HepG2 (cell line): ENCODE measurements around the gene COQ5. TPM values are rescaled to one million over a fixed set of nuclear protein-coding genes. Genes with fewer than 3 reads are reported as not detected.

Source experiments
- HIVEP1 ChIP-seq: sonication (generic); formaldehyde crosslinking; IDR thresholded peaks from 2 replicates; pipeline ENCODE4 v1.4.0; 2020; ENCODE audit warnings: mild to moderate bottlenecking, missing genetic modification reagents
- HNRNPLL ChIP-seq: fragments of 200-400 bp; formaldehyde crosslinking; IDR thresholded peaks from 2 replicates; pipeline ENCODE4 v1.6.1; 2017; ENCODE audit warnings: mild to moderate bottlenecking, low read depth, low read length; ENCODE audit not compliant: poor library complexity, severe bottlenecking
- NBN ChIP-seq: fragments of 450-650 bp; conservative IDR thresholded peaks from 2 replicates; pipeline ENCODE4 v1.6.1; 2017
- NR2F2 ChIP-seq: IDR thresholded peaks from 2 replicates; pipeline ENCODE4 v1.6.1; 2012; ENCODE audit warnings: low read depth, inconsistent platforms, borderline replicate concordance
- PAX8 ChIP-seq: sonication (generic); formaldehyde crosslinking; IDR thresholded peaks from 2 replicates; pipeline ENCODE4 v1.8.0; 2022; ENCODE audit warnings: mild to moderate bottlenecking, missing genetic modification reagents, borderline replicate concordance
- RXRA ChIP-seq: sonication (generic); formaldehyde crosslinking; IDR thresholded peaks from 2 replicates; pipeline ENCODE4 v1.5.1; 2020; ENCODE audit warnings: missing genetic modification reagents
- RXRB ChIP-seq: IDR thresholded peaks from 2 replicates; pipeline ENCODE4 v1.6.1; 2016; ENCODE audit warnings: borderline replicate concordance, missing genetic modification reagents, missing compliant biosample characterization
- ZIK1 ChIP-seq: sonication (generic); formaldehyde crosslinking; IDR thresholded peaks from 2 replicates; pipeline ENCODE4 v1.5.0; 2020; ENCODE audit warnings: mild to moderate bottlenecking, low read depth, missing genetic modification reagents, borderline replicate concordance
- ZNF225 ChIP-seq: sonication (generic); formaldehyde crosslinking; IDR thresholded peaks from 2 replicates; pipeline ENCODE4 v1.4.0; 2020; ENCODE audit warnings: mild to moderate bottlenecking, missing genetic modification reagents
- ZNF576 ChIP-seq: sonication (generic); formaldehyde crosslinking; IDR thresholded peaks from 2 replicates; pipeline ENCODE4 v1.4.0; 2020; ENCODE audit warnings: mild to moderate bottlenecking, missing genetic modification reagents
- ZNF598 ChIP-seq: sonication (generic); formaldehyde crosslinking; IDR thresholded peaks from 2 replicates; pipeline ENCODE4 v1.5.1; 2020; ENCODE audit warnings: mild to moderate bottlenecking, missing genetic modification reagents, borderline replicate concordance
- ZNF609 ChIP-seq: sonication (generic); formaldehyde crosslinking; IDR thresholded peaks from 2 replicates; pipeline ENCODE4 v1.4.0; 2020; ENCODE audit warnings: mild to moderate bottlenecking, missing genetic modification reagents, borderline replicate concordance
- ZNF776 ChIP-seq: sonication (generic); formaldehyde crosslinking; IDR thresholded peaks from 2 replicates; pipeline ENCODE4 v1.4.0; 2020; ENCODE audit warnings: mild to moderate bottlenecking, missing genetic modification reagents
- polyA plus RNA-seq, 8 experiments: library from polyadenylated mRNA; depleted of rRNA in 3 of 8; stranded (reverse) in 7 of 8; unstranded in 1 of 8; fragments of >200 nt; fragmentation: Illumina TruSeq in 4 of 8; extraction: Trizol in 4 of 8; gene quantifications; 2 replicates each; pipeline versions ENCODE4 v1.2.1 to v1.2.3, GENCODE V29; 2011 to 2016; ENCODE audit warnings: low read depth in 4 of 8, missing spikeins in 1 of 8, mixed read lengths in 1 of 8; ENCODE audit not compliant: insufficient read depth in 1 of 8
- total RNA-seq, 5 experiments: library from RNA; depleted of rRNA; stranded (reverse); fragments of >200 nt; fragmentation: Illumina TruSeq; extraction: Trizol; gene quantifications; 2 replicates each; pipeline ENCODE4 v1.2.3, GENCODE V29; 2016; ENCODE audit warnings: low read depth in 1 of 5
- TF ChIP-seq, protein P1 (sequence below): conservative IDR thresholded peaks from 2 replicates; pipeline ENCODE4 v1.6.1; 2018; ENCODE audit warnings: missing genetic modification reagents
- TF ChIP-seq, protein P2 (sequence below): IDR thresholded peaks from 2 replicates; pipeline ENCODE4 v1.6.1; 2018; ENCODE audit warnings: missing genetic modification reagents
- TF ChIP-seq, protein P3 (sequence below): sonication (generic); formaldehyde crosslinking; IDR thresholded peaks from 2 replicates; pipeline ENCODE4 v1.4.0; 2020; ENCODE audit warnings: mild to moderate bottlenecking, missing genetic modification reagents

COQ5 gene
- total and polyA plus RNA-seq, 2 of the 13 experiments (the other 11 are each of a cell fraction or from before 2014, with no cell fraction given): 36.4 to 41.5 TPM

DNA sequence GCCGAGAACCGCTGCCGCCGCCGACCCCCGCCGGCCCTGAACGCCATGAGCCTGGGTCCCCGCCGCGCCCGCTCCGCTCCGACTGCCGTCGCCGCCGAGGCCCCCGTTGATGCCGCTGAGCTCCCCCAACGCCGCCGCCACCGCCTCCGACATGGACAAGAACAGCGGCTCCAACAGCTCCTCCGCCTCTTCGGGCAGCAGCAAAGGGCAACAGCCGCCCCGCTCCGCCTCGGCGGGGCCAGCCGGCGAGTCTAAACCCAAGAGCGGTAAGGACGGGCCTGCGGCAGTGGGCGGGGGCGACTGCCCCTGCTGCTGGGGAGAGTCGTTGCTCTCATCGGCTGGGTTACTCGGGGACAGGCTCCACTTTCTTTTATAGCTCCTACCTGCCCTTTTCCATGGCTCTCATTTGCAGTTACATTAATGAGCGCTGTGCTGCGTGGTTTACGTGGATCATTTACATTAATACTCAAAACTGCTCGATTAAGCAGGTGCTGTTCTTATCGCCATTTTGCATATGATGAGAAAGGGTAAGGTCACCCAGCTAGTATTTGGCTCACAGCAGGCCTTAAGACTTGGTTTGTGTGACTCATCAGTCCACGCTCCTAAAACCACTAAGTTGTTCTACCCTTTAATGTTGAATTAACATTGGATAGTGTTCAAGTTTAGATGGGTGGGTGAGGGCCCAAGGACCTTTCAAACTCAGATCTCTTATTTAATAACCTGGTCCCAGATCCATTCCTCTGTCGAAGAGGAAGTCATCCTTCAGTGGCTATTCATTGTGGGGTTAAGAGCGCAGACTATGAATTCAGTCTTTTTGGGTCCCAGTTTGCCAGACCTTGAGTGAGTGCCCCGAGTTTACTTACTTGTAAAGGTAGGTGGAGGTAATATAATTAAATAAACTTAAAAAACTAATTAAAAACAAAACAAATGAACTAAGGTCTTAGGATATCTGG lies 6.0 kb upstream of the COQ5 start (continued):
- TF ChIP-seq ZIK1 (CRISPR knock-in tag) (no peak), RXRA (CRISPR knock-in tag) (no peak; the same call in none of the 2 replicates), NBN (no peak), HNRNPLL (peak; percentile 57), HIVEP1 (CRISPR knock-in tag) (peak; percentile 63; the same call in 1 of the 2 replicates), RXRB (CRISPR knock-in tag) (0 out of 2 replicates have a peak, but pooled peaks have one; percentile 9), ZNF576 (no peak), ZNF609 (CRISPR knock-in tag) (no peak), PAX8 (no peak), NR2F2 (no peak), ZNF598 (CRISPR knock-in tag) (0 out of 2 replicates have a peak, but pooled peaks have one; percentile 25), ZNF776 (peak; percentile 69; the same call in 1 of the 2 replicates), ZNF225 (CRISPR knock-in tag) (peak; percentile 44; the same call in 1 of the 2 replicates)
- TF ChIP-seq, protein P1, sequence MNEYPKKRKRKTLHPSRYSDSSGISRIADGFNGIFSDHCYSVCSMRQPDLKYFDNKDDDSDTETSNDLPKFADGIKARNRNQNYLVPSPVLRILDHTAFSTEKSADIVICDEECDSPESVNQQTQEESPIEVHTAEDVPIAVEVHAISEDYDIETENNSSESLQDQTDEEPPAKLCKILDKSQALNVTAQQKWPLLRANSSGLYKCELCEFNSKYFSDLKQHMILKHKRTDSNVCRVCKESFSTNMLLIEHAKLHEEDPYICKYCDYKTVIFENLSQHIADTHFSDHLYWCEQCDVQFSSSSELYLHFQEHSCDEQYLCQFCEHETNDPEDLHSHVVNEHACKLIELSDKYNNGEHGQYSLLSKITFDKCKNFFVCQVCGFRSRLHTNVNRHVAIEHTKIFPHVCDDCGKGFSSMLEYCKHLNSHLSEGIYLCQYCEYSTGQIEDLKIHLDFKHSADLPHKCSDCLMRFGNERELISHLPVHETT (CRISPR knock-in tag): no peak
- TF ChIP-seq, protein P2, sequence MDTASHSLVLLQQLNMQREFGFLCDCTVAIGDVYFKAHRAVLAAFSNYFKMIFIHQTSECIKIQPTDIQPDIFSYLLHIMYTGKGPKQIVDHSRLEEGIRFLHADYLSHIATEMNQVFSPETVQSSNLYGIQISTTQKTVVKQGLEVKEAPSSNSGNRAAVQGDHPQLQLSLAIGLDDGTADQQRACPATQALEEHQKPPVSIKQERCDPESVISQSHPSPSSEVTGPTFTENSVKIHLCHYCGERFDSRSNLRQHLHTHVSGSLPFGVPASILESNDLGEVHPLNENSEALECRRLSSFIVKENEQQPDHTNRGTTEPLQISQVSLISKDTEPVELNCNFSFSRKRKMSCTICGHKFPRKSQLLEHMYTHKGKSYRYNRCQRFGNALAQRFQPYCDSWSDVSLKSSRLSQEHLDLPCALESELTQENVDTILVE (CRISPR knock-in tag): no peak
- TF ChIP-seq, protein P3, sequence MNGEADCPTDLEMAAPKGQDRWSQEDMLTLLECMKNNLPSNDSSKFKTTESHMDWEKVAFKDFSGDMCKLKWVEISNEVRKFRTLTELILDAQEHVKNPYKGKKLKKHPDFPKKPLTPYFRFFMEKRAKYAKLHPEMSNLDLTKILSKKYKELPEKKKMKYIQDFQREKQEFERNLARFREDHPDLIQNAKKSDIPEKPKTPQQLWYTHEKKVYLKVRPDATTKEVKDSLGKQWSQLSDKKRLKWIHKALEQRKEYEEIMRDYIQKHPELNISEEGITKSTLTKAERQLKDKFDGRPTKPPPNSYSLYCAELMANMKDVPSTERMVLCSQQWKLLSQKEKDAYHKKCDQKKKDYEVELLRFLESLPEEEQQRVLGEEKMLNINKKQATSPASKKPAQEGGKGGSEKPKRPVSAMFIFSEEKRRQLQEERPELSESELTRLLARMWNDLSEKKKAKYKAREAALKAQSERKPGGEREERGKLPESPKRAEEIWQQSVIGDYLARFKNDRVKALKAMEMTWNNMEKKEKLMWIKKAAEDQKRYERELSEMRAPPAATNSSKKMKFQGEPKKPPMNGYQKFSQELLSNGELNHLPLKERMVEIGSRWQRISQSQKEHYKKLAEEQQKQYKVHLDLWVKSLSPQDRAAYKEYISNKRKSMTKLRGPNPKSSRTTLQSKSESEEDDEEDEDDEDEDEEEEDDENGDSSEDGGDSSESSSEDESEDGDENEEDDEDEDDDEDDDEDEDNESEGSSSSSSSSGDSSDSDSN (CRISPR knock-in tag): peak; percentile 78; the same call in 1 of the 2 replicates
